ENCODE data around the gene KDM3B. TPM values are rescaled to one million over a fixed set of nuclear protein-coding genes. Genes with fewer than 3 reads are reported as not detected.

KDM3B gene
- total RNA-seq, 2 donors from 2014 or later = 62.4 to 63.2 TPM

DNA sequence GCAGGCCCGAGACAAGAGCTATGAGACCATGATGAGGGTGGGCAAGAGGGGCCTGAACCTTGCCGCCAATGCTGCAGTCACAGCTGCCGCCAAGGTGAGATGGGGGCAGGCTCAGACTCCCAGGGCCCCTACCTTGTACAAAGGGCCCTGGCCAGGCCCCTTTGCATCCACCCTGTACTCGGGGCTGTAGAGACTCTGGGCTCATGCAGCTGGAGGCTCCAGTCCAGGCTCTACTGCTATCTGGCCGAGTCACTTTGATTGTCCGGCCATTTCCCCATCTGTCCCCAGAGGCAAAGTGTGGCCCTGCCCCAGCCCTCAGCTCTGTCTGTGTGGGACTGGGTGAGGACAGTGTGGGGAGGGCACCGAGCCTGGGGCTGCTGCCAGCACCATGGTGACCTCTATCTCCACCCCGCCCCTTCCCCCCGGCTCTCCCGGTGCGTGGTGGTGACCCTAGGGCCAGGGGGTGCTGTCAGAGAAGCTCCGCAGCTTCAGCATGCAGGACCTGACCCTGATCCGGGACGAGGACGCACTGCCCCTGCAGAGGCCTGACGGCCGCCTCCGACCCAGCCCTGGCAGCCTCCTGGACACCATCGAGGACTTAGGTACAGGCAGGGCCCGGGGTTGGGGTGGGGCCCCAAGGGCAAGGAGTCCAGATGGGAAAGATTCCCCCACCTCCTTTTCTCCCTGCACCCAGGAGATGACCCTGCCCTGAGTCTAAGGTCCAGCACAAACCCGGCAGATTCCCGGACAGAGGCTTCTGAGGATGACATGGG lies 92.5 kb downstream of the KDM3B start:
- intact Hi-C loops (cut with DNase I, micrococcal nuclease) = loop anchor here in 1 of 2 donors (10.0 kb wide), 1 partner anchor 60 kb away; no protein-coding TSS in a partner anchor
- no peak for ATAC-seq
- DNase-seq = no peak

DNA sequence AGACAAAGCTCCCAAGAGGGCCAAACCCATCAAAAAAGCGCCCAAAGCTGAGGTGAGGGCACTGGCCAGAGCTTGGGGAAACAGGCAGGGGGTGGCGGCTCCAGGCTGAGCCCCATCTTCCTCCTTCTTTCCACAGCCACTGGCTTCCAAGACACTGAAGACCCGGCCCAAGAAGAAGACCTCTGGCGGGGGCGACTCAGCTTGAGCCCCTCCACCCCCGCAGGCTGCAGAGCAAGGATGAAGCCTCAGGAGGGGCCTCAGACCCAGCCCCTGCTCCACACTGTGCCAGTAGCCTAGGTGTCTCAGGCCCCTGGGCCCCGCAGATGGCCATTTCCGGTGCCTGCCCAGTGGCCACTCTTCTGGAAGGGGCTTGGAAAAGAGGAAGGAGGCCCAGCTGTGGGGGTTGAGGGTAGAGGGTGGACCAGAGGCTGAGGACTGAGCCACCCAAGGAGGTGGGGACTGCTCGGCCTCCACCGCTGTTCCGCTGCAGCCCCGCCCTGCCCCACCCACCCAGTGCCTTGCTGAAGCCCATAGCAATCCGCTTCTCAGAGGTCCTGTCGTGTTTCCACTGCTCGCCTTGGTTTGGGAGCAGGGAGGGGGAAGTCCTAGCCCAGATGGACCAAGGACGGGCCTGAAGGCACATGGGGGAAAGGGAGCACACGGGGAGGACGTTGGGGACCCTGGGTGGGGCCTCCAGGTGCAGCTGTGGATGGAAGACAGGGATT lies 93.2 kb downstream of the KDM3B start:
- DNase-seq (no peak), ATAC-seq (peak; percentile 33)
- intact Hi-C loops (cut with DNase I, micrococcal nuclease) = loop anchor here in 1 of 2 donors (10.0 kb wide), 1 partner anchor 59 kb away; no protein-coding TSS in a partner anchor

DNA sequence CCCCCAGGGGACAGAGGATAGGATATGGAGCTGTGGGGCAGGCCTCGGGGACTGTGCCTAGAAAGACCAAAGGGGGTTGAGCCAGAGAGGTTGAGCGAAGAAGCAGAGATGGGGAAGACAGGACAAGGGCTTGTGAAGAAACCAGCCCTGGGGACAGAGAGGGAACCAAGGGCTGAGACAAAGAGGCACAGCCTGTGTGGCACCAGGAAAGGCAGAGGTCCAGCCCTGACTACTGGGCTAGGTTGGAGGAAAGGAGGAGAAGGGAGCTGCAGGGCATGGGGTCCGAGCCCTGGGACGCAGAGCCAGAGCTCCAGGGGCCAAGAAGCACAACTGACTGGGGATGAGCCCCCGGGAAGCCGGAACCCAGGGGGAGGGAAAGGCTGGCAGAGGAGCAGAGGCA lies 95.6 kb downstream of the KDM3B start:
- intact Hi-C loops (cut with DNase I, micrococcal nuclease) = loop anchor here in 1 of 2 donors (10.0 kb wide), 1 partner anchor 57 kb away; no protein-coding TSS in a partner anchor
- no peak for DNase-seq
- ATAC-seq = no peak

- no peak for DNase-seq
- no peak for ATAC-seq
- intact Hi-C loops (cut with DNase I, micrococcal nuclease) = loop anchor here in 1 of 2 donors (10.0 kb wide), 1 partner anchor 56 kb away; no protein-coding TSS in a partner anchor
These were observed 96.3 kb downstream of the KDM3B start for GRCh38 chr5:138448481-138449398.

- DNase-seq (peak; percentile 73 to 93), ATAC-seq (peak; percentile 97)
- intact Hi-C loops (cut with DNase I, micrococcal nuclease) = loop anchor here (5.0 to 10.0 kb wide), 2 partner anchors 53 to 55 kb away; no protein-coding TSS in a partner anchor
These were observed 97.2 kb downstream of the KDM3B start for GRCh38 chr5:138449501-138450239.

DNA sequence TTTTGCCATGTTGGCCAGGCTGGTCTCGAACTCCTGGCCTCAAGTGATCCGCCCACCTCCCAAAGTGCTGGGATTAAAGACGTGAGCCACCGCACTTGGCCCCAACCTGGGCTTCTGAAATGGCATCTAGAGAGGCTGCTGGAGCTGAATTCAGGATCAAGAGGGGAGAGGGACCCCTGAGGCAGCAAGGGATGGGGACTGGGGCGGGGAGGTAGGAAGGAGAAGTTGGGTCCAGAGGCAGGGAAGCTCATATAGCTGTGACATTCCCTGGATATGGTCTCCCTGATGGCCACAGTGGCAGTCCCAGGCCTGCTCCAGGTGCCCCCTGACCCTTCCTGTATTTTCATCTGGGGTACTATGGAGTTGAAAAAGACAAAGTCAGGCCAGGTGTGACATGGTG lies 98.5 kb downstream of the KDM3B start:
- ATAC-seq (no peak), DNase-seq (no peak)
- intact Hi-C loops (cut with DNase I, micrococcal nuclease) = loop anchor here in 1 of 2 donors (5.0 kb wide), 1 partner anchor 51 kb away; no protein-coding TSS in a partner anchor

- intact Hi-C loops (cut with DNase I, micrococcal nuclease) = loop anchor here in 1 of 2 donors (5.0 kb wide), 1 partner anchor 50 kb away; no protein-coding TSS in a partner anchor
- DNase-seq (no peak), ATAC-seq (no peak)
These were observed 100.2 kb downstream of the KDM3B start for GRCh38 chr5:138452720-138453119.

- DNase-seq = no peak
- intact Hi-C loops (cut with DNase I, micrococcal nuclease) = loop anchor here in 1 of 2 donors (5.0 kb wide), 1 partner anchor 49 kb away; no protein-coding TSS in a partner anchor
- ATAC-seq = no peak
These were observed 101.1 kb downstream of the KDM3B start for GRCh38 chr5:138453590-138453989.

DNA sequence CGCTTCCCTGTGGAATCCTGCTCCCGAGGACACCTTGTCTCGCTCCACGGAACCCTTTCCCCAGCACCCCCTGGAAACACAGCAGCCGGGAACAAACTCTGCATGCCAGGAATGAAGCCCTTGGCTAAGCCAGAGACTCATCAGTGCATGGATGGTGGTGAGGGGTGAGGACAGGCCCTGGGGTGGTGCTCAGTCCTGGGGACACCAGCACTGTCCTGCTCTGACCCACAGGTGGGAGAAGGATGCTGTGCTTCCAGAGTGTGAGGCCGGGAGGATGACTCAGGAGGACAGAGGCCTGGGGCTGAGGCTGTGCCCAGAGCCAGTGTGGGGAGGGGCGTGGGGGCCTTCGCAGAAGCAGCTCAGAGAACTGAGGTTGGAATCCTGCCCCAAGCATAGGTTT lies 101.6 kb downstream of the KDM3B start:
- ATAC-seq = no peak
- no peak for DNase-seq
- intact Hi-C loops (cut with DNase I, micrococcal nuclease) = loop anchor here in 1 of 2 donors (5.0 kb wide), 1 partner anchor 48 kb away; no protein-coding TSS in a partner anchor

GRCh38 chr5:138455232-138455930 lies 102.9 kb downstream of the KDM3B start:
- DNase-seq (no peak), ATAC-seq (no peak)
- intact Hi-C loops (cut with DNase I, micrococcal nuclease) = no loop called here

GRCh38 chr5:138457531-138458275 lies 105.2 kb downstream of the KDM3B start:
- intact Hi-C loops (cut with DNase I, micrococcal nuclease) = no loop called here
- DNase-seq = no peak
- no peak for ATAC-seq

GRCh38 chr5:138458384-138458783 lies 105.9 kb downstream of the KDM3B start:
- ATAC-seq (no peak), DNase-seq (no peak)
- intact Hi-C loops (cut with DNase I, micrococcal nuclease) = no loop called here

GRCh38 chr5:138458856-138459255 lies 106.4 kb downstream of the KDM3B start:
- DNase-seq = no peak
- intact Hi-C loops (cut with DNase I, micrococcal nuclease) = no loop called here
- no peak for ATAC-seq

- intact Hi-C loops (cut with DNase I, micrococcal nuclease) = no loop called here
- ATAC-seq (no peak), DNase-seq (peak; percentile 56 to 58)
These were observed 106.9 kb downstream of the KDM3B start for GRCh38 chr5:138459311-138459933.

GRCh38 chr5:138460032-138460693 lies 107.7 kb downstream of the KDM3B start:
- intact Hi-C loops (cut with DNase I, micrococcal nuclease) = no loop called here
- DNase-seq = no peak

More at GRCh38 chr5:138460032-138460693, 107.7 kb downstream of the KDM3B start:
- no peak for ATAC-seq
